Keratinocyte (primary cell): ENCODE measurements around the gene IRGC. TPM values are rescaled to one million over a fixed set of nuclear protein-coding genes. Genes with fewer than 3 reads are reported as not detected.

Experiments
- DNase-seq: peaks from one replicate; pipeline ENCODE4 v3.0.0-alpha.2; 2011; ENCODE audit warnings: low read depth, missing footprints, low spot score
- FAIRE-seq: peaks from 2 replicates; lab custom pipeline; 2011; peaks lifted over from hg19 to GRCh38; lab: Jason Lieb, UNC
- H2AFZ ChIP-seq: 2 replicates; pipeline ENCODE4 v1.6.0; 2012; ENCODE audit warnings: low read length, control low read depth, inconsistent platforms; ENCODE audit not compliant: control insufficient read depth
- H3K27ac ChIP-seq: 2 replicates; pipeline ENCODE4 v1.5.1; 2011; ENCODE audit warnings: low read length; ENCODE audit not compliant: control insufficient read depth, insufficient read depth
- H3K27me3 ChIP-seq: 3 replicates; pipeline ENCODE4 v1.6.0; 2011; ENCODE audit warnings: low read length; ENCODE audit not compliant: control insufficient read depth, insufficient read depth; ENCODE audit errors: extremely low read depth
- H3K36me3 ChIP-seq, 2 experiments: 2 replicates in 1 of 2; 3 replicates in 1 of 2; pipeline ENCODE4 v1.5.1; 2011; ENCODE audit warnings: low read length in 2 of 2, mild to moderate bottlenecking in 1 of 2; ENCODE audit not compliant: control insufficient read depth in 2 of 2, insufficient read depth in 2 of 2; ENCODE audit errors: extremely low read depth in 1 of 2
- H3K4me1 ChIP-seq: 3 replicates; pipeline ENCODE4 v1.5.1; 2011; ENCODE audit warnings: low read length; ENCODE audit not compliant: control insufficient read depth, insufficient read depth; ENCODE audit errors: extremely low read depth
- H3K4me2 ChIP-seq: 3 replicates; pipeline ENCODE4 v1.6.0; 2011; ENCODE audit warnings: low read depth, low read length; ENCODE audit not compliant: control insufficient read depth, insufficient read depth; ENCODE audit errors: extremely low read depth
- H3K4me3 ChIP-seq, 3 experiments: fragments of 200-600 bp in 1 of 3; sonication (generic) in 1 of 3; 2 replicates in 2 of 3; 3 replicates in 1 of 3; pipeline ENCODE4 v1.5.1; 2011 to 2016; ENCODE audit warnings: low read length in 3 of 3, mild to moderate bottlenecking in 3 of 3, control low read depth in 2 of 3, inconsistent platforms in 1 of 3, low read depth in 1 of 3, mixed read lengths in 1 of 3, mixed run types in 1 of 3, moderate library complexity in 1 of 3; ENCODE audit not compliant: control insufficient read depth in 2 of 3, insufficient read depth in 2 of 3; ENCODE audit errors: extremely low read depth in 1 of 3
- H3K79me2 ChIP-seq: 2 replicates; pipeline ENCODE4 v1.6.0; 2012; ENCODE audit warnings: low read length; ENCODE audit not compliant: control insufficient read depth, insufficient read depth
- H3K9ac ChIP-seq: 3 replicates; pipeline ENCODE4 v1.6.0; 2011; ENCODE audit warnings: low read length; ENCODE audit not compliant: control insufficient read depth, insufficient read depth; ENCODE audit errors: extremely low read depth
- H3K9me1 ChIP-seq: 3 replicates; pipeline ENCODE4 v1.6.0; 2011; ENCODE audit warnings: low read length; ENCODE audit not compliant: control insufficient read depth, insufficient read depth; ENCODE audit errors: extremely low read depth
- H3K9me3 ChIP-seq: 2 replicates; pipeline ENCODE4 v1.5.1; 2012; ENCODE audit warnings: low read depth, low read length; ENCODE audit not compliant: control insufficient read depth
- H4K20me1 ChIP-seq: 3 replicates; pipeline ENCODE4 v1.6.0; 2011; ENCODE audit warnings: low read length; ENCODE audit not compliant: control insufficient read depth, insufficient read depth; ENCODE audit errors: extremely low read depth
- CTCF ChIP-seq, 3 experiments: IDR thresholded peaks in 1 of 3; conservative IDR thresholded peaks in 1 of 3; optimal IDR thresholded peaks in 1 of 3; 2 replicates in 2 of 3; 3 replicates in 1 of 3; pipeline versions ENCODE3 to v1.5.1; 2011; ENCODE audit warnings: low read length in 3 of 3, mild to moderate bottlenecking in 3 of 3, moderate library complexity in 2 of 3, control low read depth in 1 of 3, inconsistent platforms in 1 of 3; ENCODE audit not compliant: insufficient read depth in 2 of 3; ENCODE audit errors: extremely low read depth in 1 of 3
- EZH2 ChIP-seq: IDR thresholded peaks from one replicate; pipeline ENCODE4 v1.6.1; 2012; ENCODE audit warnings: inconsistent platforms, mild to moderate bottlenecking, low read length, moderate library complexity
- dilution Hi-C: fragments of 300-500 bp; cut with MboI; formaldehyde crosslinking; loops from one replicate; pipeline ENCODE4 v1.7.0; 2020; ENCODE audit warnings: low sequenced_read_pairs; ENCODE audit not compliant: extremely low pct_ligation_motif_present
- polyA plus RNA-seq, 5 experiments: library from polyadenylated mRNA; depleted of rRNA in 3 of 5; stranded (reverse) in 3 of 5; stranded (forward) in 1 of 5; unstranded in 1 of 5; fragments of >200 nt; gene quantifications; 1 replicate in 1 of 5; 2 replicates in 3 of 5; 3 replicates in 1 of 5; pipeline versions ENCODE4 v1.2.1 to v1.2.3, GENCODE V29; 2011 to 2012; ENCODE audit warnings: missing spikeins in 2 of 5, low read depth in 1 of 5, low replicate concordance in 1 of 5

The IRGC gene
- polyA plus RNA-seq, 1 donor (not counting 4 experiments of a cell fraction or from before 2014, with no cell fraction given) = not detected

GRCh38 chr19:43690890-43691289 is 25.0 kb upstream of the IRGC start:
- no peak for DNase-seq
- H3K27ac ChIP-seq = no peak overlapping the region

GRCh38 chr19:43691755-43692154 is 24.1 kb upstream of the IRGC start:
- FAIRE-seq (no peak), DNase-seq (no peak)
- Histone ChIP-seq H3K36me3 (no peaks in the 10 kb centered on the region), H3K27ac (no peak overlapping the region), H3K9ac (no peak overlapping the region), H3K4me3 (no peak overlapping the region), H3K9me1 (peaks cover under 1% of the 10 kb centered on the region), H3K4me1 (peaks cover 11% of the 10 kb centered on the region), H3K4me2 (no peak overlapping the region), H4K20me1 (no peaks in the 10 kb centered on the region), H2AFZ (no peak overlapping the region), H3K27me3 (no peaks in the 10 kb centered on the region), H3K9me3 (peaks cover 3% of the 10 kb centered on the region), H3K79me2 (no peaks in the 10 kb centered on the region)
- dilution Hi-C loops = no loop called here
- TF ChIP-seq CTCF (optimal IDR thresholded peaks at IDR 0.05 in 1 of 3, IDR thresholded peaks at IDR 0.05 in 1 of 3, conservative IDR thresholded peaks at IDR 0.05 in 1 of 3; ENCODE audit: extremely low read depth in 1 of 3, insufficient read depth in 2 of 3, low read length in 3 of 3) (no peak), EZH2 (no peak)

More at GRCh38 chr19:43690890-43691289, 25.0 kb upstream of the IRGC start:
- Histone ChIP-seq H3K9ac (no peak overlapping the region), H3K79me2 (no peaks in the 10 kb centered on the region), H3K9me1 (peaks cover 3% of the 10 kb centered on the region), H3K4me3 (no peak overlapping the region), H3K4me2 (no peak overlapping the region), H3K36me3 (no peaks in the 10 kb centered on the region), H3K9me3 (peaks cover 3% of the 10 kb centered on the region), H3K27me3 (no peaks in the 10 kb centered on the region), H2AFZ (no peak overlapping the region), H4K20me1 (no peaks in the 10 kb centered on the region), H3K4me1 (peaks cover 18% of the 10 kb centered on the region)
- no peak for TF ChIP-seq CTCF (optimal IDR thresholded peaks at IDR 0.05 in 1 of 3, IDR thresholded peaks at IDR 0.05 in 1 of 3, conservative IDR thresholded peaks at IDR 0.05 in 1 of 3; ENCODE audit: extremely low read depth in 1 of 3, insufficient read depth in 2 of 3, low read length in 3 of 3)
- dilution Hi-C loops = no loop called here
- FAIRE-seq = no peak
